A549 (cell line): Measurements from ENCODE around the gene ARFRP1. TPM values are rescaled to one million over a fixed set of nuclear protein-coding genes. Genes with fewer than 3 reads are reported as not detected.

ENCODE experiments used
- ATAC-seq, 2 experiments: fragments of 200-7000 bp in 1 of 2; fragments of >200 bp in 1 of 2; cut with Nextera tagmentation in 1 of 2; cut with Tn5 transposase in 1 of 2; 3 replicates each; pipeline versions ENCODE4 v1.8.0 to v1.9.1; 2018 to 2020; ENCODE audit warnings: mild to moderate bottlenecking in 1 of 2, moderate library complexity in 1 of 2
- CTCF ChIA-PET: fragments of 300-600 bp; sonication (Branson Sonifier 250); formaldehyde crosslinking; extraction: SDS; loops from one replicate; lab custom pipeline; 2021; ENCODE audit warnings: antibody characterized with exemption, inconsistent platforms; lab: Yijun Ruan, JAX
- POLR2A ChIA-PET: fragments of 350-600 bp; formaldehyde crosslinking; extraction: SDS; loops from one replicate; lab custom pipeline; 2021; ENCODE audit warnings: antibody characterized with exemption, inconsistent platforms; lab: Yijun Ruan, JAX
- DNase-seq, 2 experiments: peaks; one replicate each; pipeline versions ENCODE4 v3.0.0 to v3.0.0-alpha.2; 2011 to 2016; ENCODE audit warnings: low read depth in 1 of 2, low spot score in 1 of 2
- FAIRE-seq: peaks from 2 replicates; lab custom pipeline; 2011; peaks lifted over from hg19 to GRCh38; lab: Jason Lieb, UNC
- H3K27ac ChIP-seq, 2 experiments: fragments of >200 bp; sonication (Bioruptor Twin); formaldehyde crosslinking; 3 replicates each; pipeline ENCODE4 v1.5.1; 2016 to 2017
- H3K4me1 ChIP-seq: fragments of >200 bp; sonication (Bioruptor Twin); formaldehyde crosslinking; 3 replicates; pipeline ENCODE4 v1.6.1; 2016
- H3K4me2 ChIP-seq: fragments of >200 bp; sonication (Bioruptor Twin); formaldehyde crosslinking; 3 replicates; pipeline ENCODE4 v1.6.1; 2016
- H3K4me3 ChIP-seq: fragments of >200 bp; sonication (Bioruptor Twin); formaldehyde crosslinking; 3 replicates; pipeline ENCODE4 v1.5.1; 2016
- H3K9me3 ChIP-seq: fragments of >200 bp; sonication (Bioruptor Twin); formaldehyde crosslinking; 3 replicates; pipeline ENCODE4 v1.6.1; 2016
- CBX8 ChIP-seq: fragments of 200-600 bp; sonication (generic); IDR thresholded peaks from 2 replicates; pipeline ENCODE4 v1.6.1; 2016
- FOSL2 ChIP-seq, 2 experiments: fragments of 450-650 bp in 1 of 2; fragments of >200 bp in 1 of 2; sonication (Bioruptor Twin) in 1 of 2; formaldehyde crosslinking; IDR thresholded peaks; 2 replicates each; pipeline versions ENCODE4 v1.5.0 to v1.6.1; 2016 to 2020; ENCODE audit warnings: mild to moderate bottlenecking in 1 of 2, moderate library complexity in 1 of 2
- HOXB5 ChIP-seq: fragments of 250-450 bp; sonication (Bioruptor Pico); IDR thresholded peaks from 2 replicates; pipeline ENCODE4 v1.5.0; 2020; ENCODE audit warnings: mild to moderate bottlenecking, moderate library complexity
- KDM1A ChIP-seq: fragments of 200-600 bp; sonication (generic); IDR thresholded peaks from 2 replicates; pipeline ENCODE4 v1.6.1; 2016; ENCODE audit warnings: low read depth, mild to moderate bottlenecking
- MYC ChIP-seq: IDR thresholded peaks from 2 replicates; pipeline ENCODE4 v1.6.1; 2012; ENCODE audit warnings: mild to moderate bottlenecking, inconsistent platforms, low read length, improper control_type of control experiment, borderline replicate concordance
- NFE2L2 ChIP-seq: fragments of 150-350 bp; conservative IDR thresholded peaks from 2 replicates; pipeline ENCODE4 v1.6.1; 2014; ENCODE audit warnings: low read length
- PHF8 ChIP-seq: fragments of 200-600 bp; sonication (generic); IDR thresholded peaks from 2 replicates; pipeline ENCODE4 v1.6.1; 2016; ENCODE audit warnings: low read depth, mild to moderate bottlenecking, antibody characterized with exemption, moderate library complexity, borderline replicate concordance
- RCOR1 ChIP-seq: fragments of 150-350 bp; IDR thresholded peaks from 2 replicates; pipeline ENCODE4 v1.6.1; 2014; ENCODE audit warnings: antibody characterized with exemption, low read length, low read depth
- REST ChIP-seq: fragments of 200-600 bp; sonication (generic); IDR thresholded peaks from 2 replicates; pipeline ENCODE4 v1.6.1; 2016; ENCODE audit warnings: antibody characterized with exemption, mild to moderate bottlenecking, moderate library complexity
- ZC3H11A ChIP-seq: fragments of 450-650 bp; IDR thresholded peaks from 2 replicates; pipeline ENCODE4 v1.6.1; 2014; ENCODE audit warnings: antibody characterized with exemption, mild to moderate bottlenecking
- ZNF302 ChIP-seq: fragments of 250-450 bp; sonication (Bioruptor Pico); IDR thresholded peaks from 2 replicates; pipeline ENCODE4 v1.9.0; 2021; ENCODE audit warnings: inconsistent platforms, mild to moderate bottlenecking, moderate library complexity
- ZSCAN20 ChIP-seq: fragments of 250-450 bp; sonication (Bioruptor Pico); IDR thresholded peaks from 2 replicates; pipeline ENCODE4 v1.8.0; 2022; ENCODE audit warnings: mild to moderate bottlenecking, moderate library complexity
- WGBS: methylation state at CpG from one replicate; pipeline ENCODE4 v1.1.6; 2017; ENCODE audit errors: missing lambda C conversion rate; 5-methylcytosine and 5-hydroxymethylcytosine counted together
- polyA plus RNA-seq, 4 experiments: library from polyadenylated mRNA; depleted of rRNA in 3 of 4; stranded (reverse); fragments of >200 nt; fragmentation: RNase III in 1 of 4; extraction: RNeasy Plus Mini Kit Qiagen cat#74134 plus additional on column Dnase treatment in 1 of 4; gene quantifications; 2 replicates in 3 of 4; 3 replicates in 1 of 4; pipeline ENCODE4 v1.2.3, GENCODE V29; 2011 to 2017
- TF ChIP-seq, protein P1 (sequence below): fragments of >200 bp; sonication (Bioruptor Twin); formaldehyde crosslinking; IDR thresholded peaks from 3 replicates; pipeline ENCODE4 v1.5.1; 2016
- TF ChIP-seq, protein P2 (sequence below): fragments of 250-450 bp; sonication (Bioruptor Pico); IDR thresholded peaks from 2 replicates; pipeline ENCODE4 v1.5.0; 2021; ENCODE audit warnings: mild to moderate bottlenecking, moderate library complexity, borderline replicate concordance

The ARFRP1 gene
- polyA plus RNA-seq, 2 of the 4 experiments (the other 2 are of a cell fraction), result 25.1 to 29.7 TPM

DNA sequence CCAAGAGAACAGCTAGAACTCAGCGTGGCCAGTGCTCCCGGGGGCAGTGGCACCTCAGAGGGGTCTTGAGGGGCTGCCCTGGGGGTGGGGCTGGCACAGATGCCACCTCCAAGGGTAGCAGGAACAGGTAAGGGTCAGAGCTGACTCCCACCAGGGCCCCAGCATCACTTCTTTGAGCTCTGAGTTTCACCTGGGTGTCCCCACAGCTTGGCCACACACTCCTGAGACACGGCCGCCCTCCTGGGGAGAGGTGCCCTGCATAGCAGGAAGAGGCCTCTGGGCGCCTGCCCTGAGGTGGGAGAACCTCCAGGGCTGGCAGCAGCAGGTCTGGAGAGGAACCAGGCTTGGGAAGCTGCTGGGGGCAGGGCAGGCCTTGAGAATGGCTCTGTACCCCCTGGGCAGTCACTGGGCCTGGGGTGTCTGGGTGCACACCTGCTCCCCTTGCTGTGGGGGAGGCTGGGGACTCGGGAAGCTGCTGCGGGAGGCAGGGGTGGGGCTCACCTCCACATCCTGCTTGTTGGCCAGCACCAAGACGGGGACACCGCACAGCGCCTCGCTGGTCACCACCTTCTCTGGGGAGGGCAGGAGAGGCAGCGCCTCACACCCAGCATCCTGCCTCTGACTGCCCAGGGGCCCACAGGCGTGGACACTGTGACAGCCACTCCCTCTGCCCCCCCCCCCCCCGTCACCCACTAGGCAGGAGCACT is 6.3 kb downstream of the ARFRP1 start:
- H3K27ac ChIP-seq, result peak overlapping the region in 1 of 2 experiments; percentile 94; a peak in 3 of 6 replicates
- TF ChIP-seq RCOR1 (no peak), FOSL2 (IDR thresholded peaks at IDR 0.05) (no peak), FOSL2 (CRISPR knock-in tag; IDR thresholded peaks at IDR 0.05) (no peak), PHF8 (no peak)
- POLR2A ChIA-PET, result no interaction called here
- DNase-seq (no peak), FAIRE-seq (no peak), ATAC-seq (0 out of 6 replicates have a peak, but pooled peaks of 1 of the 2 experiments have one; percentile 0)
- WGBS, result 73% methylated on average over 3 of the region's 14 CpGs
- CTCF ChIA-PET, result interaction anchor here (0.7 to 2.1 kb wide), 2 partner anchors 81 to 164 kb away, joined by 3 to 7 read pairs; partner anchors contain the start of gene PTK6
- H3K9me3 ChIP-seq, result no peaks in the 10 kb centered on the region
- peaks cover 40% of the 10 kb centered on the region for H3K4me1 ChIP-seq
- H3K4me3 ChIP-seq, result no peak overlapping the region
- H3K4me2 ChIP-seq, result no peak overlapping the region

- peak overlapping the region in 1 of 2 experiments; percentile 94; a peak in 3 of 6 replicates for H3K27ac ChIP-seq
- FAIRE-seq (no peak), DNase-seq (no peak), ATAC-seq (no peak)
- no peak overlapping the region for H3K4me3 ChIP-seq
- no peak for TF ChIP-seq HOXB5
- TF ChIP-seq NFE2L2, result no peak
- TF ChIP-seq ZNF302, result no peak
- no peak for TF ChIP-seq MYC
- no peak for TF ChIP-seq KDM1A
- TF ChIP-seq, protein P1, sequence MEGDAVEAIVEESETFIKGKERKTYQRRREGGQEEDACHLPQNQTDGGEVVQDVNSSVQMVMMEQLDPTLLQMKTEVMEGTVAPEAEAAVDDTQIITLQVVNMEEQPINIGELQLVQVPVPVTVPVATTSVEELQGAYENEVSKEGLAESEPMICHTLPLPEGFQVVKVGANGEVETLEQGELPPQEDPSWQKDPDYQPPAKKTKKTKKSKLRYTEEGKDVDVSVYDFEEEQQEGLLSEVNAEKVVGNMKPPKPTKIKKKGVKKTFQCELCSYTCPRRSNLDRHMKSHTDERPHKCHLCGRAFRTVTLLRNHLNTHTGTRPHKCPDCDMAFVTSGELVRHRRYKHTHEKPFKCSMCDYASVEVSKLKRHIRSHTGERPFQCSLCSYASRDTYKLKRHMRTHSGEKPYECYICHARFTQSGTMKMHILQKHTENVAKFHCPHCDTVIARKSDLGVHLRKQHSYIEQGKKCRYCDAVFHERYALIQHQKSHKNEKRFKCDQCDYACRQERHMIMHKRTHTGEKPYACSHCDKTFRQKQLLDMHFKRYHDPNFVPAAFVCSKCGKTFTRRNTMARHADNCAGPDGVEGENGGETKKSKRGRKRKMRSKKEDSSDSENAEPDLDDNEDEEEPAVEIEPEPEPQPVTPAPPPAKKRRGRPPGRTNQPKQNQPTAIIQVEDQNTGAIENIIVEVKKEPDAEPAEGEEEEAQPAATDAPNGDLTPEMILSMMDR, result no peak
- TF ChIP-seq CBX8, result no peak
- TF ChIP-seq, protein P2, sequence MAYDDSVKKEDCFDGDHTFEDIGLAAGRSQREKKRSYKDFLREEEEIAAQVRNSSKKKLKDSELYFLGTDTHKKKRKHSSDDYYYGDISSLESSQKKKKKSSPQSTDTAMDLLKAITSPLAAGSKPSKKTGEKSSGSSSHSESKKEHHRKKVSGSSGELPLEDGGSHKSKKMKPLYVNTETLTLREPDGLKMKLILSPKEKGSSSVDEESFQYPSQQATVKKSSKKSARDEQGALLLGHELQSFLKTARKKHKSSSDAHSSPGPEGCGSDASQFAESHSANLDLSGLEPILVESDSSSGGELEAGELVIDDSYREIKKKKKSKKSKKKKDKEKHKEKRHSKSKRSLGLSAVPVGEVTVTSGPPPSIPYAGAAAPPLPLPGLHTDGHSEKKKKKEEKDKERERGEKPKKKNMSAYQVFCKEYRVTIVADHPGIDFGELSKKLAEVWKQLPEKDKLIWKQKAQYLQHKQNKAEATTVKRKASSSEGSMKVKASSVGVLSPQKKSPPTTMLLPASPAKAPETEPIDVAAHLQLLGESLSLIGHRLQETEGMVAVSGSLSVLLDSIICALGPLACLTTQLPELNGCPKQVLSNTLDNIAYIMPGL (CRISPR knock-in tag), result no peak
- TF ChIP-seq ZSCAN20 (CRISPR knock-in tag), result no peak
- no peak for TF ChIP-seq REST
- no peak for TF ChIP-seq ZC3H11A
- POLR2A ChIA-PET, result no interaction called here
- CTCF ChIA-PET, result no interaction called here
- 85% methylated on average over 5 of the region's 5 CpGs for WGBS
- no peaks in the 10 kb centered on the region for H3K9me3 ChIP-seq
- H3K4me1 ChIP-seq, result peaks cover 35% of the 10 kb centered on the region
- no peak overlapping the region for H3K4me2 ChIP-seq
Measured at GRCh38 chr20:63701051-63701328, 6.8 kb downstream of the ARFRP1 start.
